Measurements from ENCODE around the gene IGLL1.

IGLL1 gene

GRCh38 chr22:23621082-23621780, 41.1 kb upstream of the IGLL1 start:
- Histone ChIP-seq H3K27ac (ENCODE audit: poor library complexity, severe bottlenecking) (no peak overlapping the region), H3K27me3 (ENCODE audit: insufficient read depth, poor library complexity, severe bottlenecking) (no peaks in the 10 kb centered on the region), H3K36me3 (ENCODE audit: low read depth) (no peaks in the 10 kb centered on the region), H3K4me3 (ENCODE audit: severe bottlenecking) (no peak overlapping the region), H3K4me1 (ENCODE audit: insufficient read depth, poor library complexity, severe bottlenecking) (no peaks in the 10 kb centered on the region), H3K9me3 (ENCODE audit: severe bottlenecking) (no peaks in the 10 kb centered on the region)
- no peak for ATAC-seq (ENCODE audit: low read depth)
- DNase-seq (ENCODE audit: low spot score) = no peak
- TF ChIP-seq CTCF (IDR thresholded peaks at IDR 0.05; ENCODE audit: poor library complexity, severe bottlenecking) = no peak

GRCh38 chr22:23613193-23613972, 33.3 kb upstream of the IGLL1 start:
- Histone ChIP-seq H3K36me3 (ENCODE audit: low read depth) (no peaks in the 10 kb centered on the region), H3K4me1 (ENCODE audit: insufficient read depth, poor library complexity, severe bottlenecking) (no peaks in the 10 kb centered on the region), H3K4me3 (ENCODE audit: severe bottlenecking) (no peak overlapping the region), H3K9me3 (ENCODE audit: severe bottlenecking) (no peaks in the 10 kb centered on the region), H3K27me3 (ENCODE audit: insufficient read depth, poor library complexity, severe bottlenecking) (peaks cover 3% of the 10 kb centered on the region), H3K27ac (ENCODE audit: poor library complexity, severe bottlenecking) (no peak overlapping the region)
- ATAC-seq (ENCODE audit: low read depth) = peak; percentile 36; the same call in 1 of the 3 replicates
- DNase-seq (ENCODE audit: low spot score) = no peak
- no peak for TF ChIP-seq CTCF (IDR thresholded peaks at IDR 0.05; ENCODE audit: poor library complexity, severe bottlenecking)

GRCh38 chr22:23609983-23610781, 30.1 kb upstream of the IGLL1 start:
- Histone ChIP-seq H3K36me3 (ENCODE audit: low read depth) (no peaks in the 10 kb centered on the region), H3K27me3 (ENCODE audit: insufficient read depth, poor library complexity, severe bottlenecking) (no peaks in the 10 kb centered on the region), H3K4me3 (ENCODE audit: severe bottlenecking) (no peak overlapping the region), H3K9me3 (ENCODE audit: severe bottlenecking) (no peaks in the 10 kb centered on the region), H3K27ac (ENCODE audit: poor library complexity, severe bottlenecking) (no peak overlapping the region), H3K4me1 (ENCODE audit: insufficient read depth, poor library complexity, severe bottlenecking) (no peaks in the 10 kb centered on the region)
- DNase-seq (ENCODE audit: low spot score) = no peak
- no peak for ATAC-seq (ENCODE audit: low read depth)
- no peak for TF ChIP-seq CTCF (IDR thresholded peaks at IDR 0.05; ENCODE audit: poor library complexity, severe bottlenecking)

GRCh38 chr22:23608583-23608982, 28.5 kb upstream of the IGLL1 start:
- H3K9me3 ChIP-seq (ENCODE audit: severe bottlenecking) = no peaks in the 10 kb centered on the region
- H3K4me3 ChIP-seq (ENCODE audit: severe bottlenecking) = no peak overlapping the region
- DNase-seq (ENCODE audit: low spot score) (no peak), ATAC-seq (ENCODE audit: low read depth) (no peak)
- no peaks in the 10 kb centered on the region for H3K36me3 ChIP-seq (ENCODE audit: low read depth)
- TF ChIP-seq CTCF (IDR thresholded peaks at IDR 0.05; ENCODE audit: poor library complexity, severe bottlenecking) = no peak
- no peaks in the 10 kb centered on the region for H3K4me1 ChIP-seq (ENCODE audit: insufficient read depth, poor library complexity, severe bottlenecking)
- no peak overlapping the region for H3K27ac ChIP-seq (ENCODE audit: poor library complexity, severe bottlenecking)
- H3K27me3 ChIP-seq (ENCODE audit: insufficient read depth, poor library complexity, severe bottlenecking) = no peaks in the 10 kb centered on the region
